SKM-1 (cell line): Measurements from ENCODE around the gene OR14J1.
"Not testable (repeated sequence)": the region's sequence is repeated elsewhere in the genome, so short reads cannot be mapped to it uniquely, and the experiment has no call there.

Experiments used
- DNase-seq: peaks from one replicate; lab custom pipeline; 2025; ENCODE audit not compliant: unreplicated experiment; lab: John Stamatoyannopoulos, UW

OR14J1 gene

GRCh38 chr6:29301316-29301715 is at the start of gene OR14J1:
Gene OR14J1 (plus strand): TSS chr6:29301701. CDS start chr6:29306690, 4,989 bp downstream.
- no peak for DNase-seq

DNA sequence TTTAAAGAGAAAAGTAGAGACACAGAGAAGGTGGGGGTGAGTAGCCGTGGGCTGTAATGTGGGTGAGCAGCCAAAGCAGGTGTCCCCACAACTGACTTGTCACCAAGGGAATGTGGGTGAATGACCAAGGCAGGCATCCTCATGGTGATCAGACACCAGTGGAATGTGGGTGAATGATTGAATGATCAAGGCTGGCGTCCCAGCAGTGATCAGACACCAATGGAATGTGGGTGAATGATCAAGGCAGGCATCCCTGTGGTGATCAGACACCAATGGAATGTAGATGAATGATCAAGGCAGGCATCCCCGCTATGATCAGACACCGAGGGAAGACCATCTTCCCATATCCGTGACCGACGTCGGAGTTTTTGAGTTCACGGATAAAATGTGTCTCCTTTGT is 49.8 kb upstream of the OR14J1 start:
- DNase-seq: no peak

- DNase-seq: no peak
Observed at GRCh38 chr6:29255530-29255929, 46.0 kb upstream of the OR14J1 start.

- DNase-seq: no peak
Observed at GRCh38 chr6:29259721-29260120, 41.8 kb upstream of the OR14J1 start.

DNA sequence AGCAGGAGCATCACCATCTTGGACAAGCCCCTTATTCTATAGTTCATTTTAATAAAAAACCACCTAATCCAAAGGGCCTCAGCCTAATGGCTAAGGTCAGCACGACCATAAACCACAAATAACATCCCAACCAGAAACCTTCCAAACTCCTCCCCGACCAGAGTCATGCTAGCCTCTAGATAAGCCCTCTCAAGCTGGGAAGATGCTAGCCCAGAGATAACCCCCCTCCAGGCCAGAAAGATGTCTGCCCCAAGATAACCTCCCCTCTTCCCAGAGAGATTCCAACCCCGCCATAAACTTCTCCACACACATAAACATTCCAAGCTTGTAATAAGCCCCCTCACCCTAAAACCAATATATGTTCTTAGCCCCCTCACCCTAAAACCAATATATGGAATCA is 38.5 kb upstream of the OR14J1 start:
- DNase-seq: no peak

- no peak for DNase-seq
Observed at GRCh38 chr6:29294499-29294914, 7.0 kb upstream of the OR14J1 start.

DNA sequence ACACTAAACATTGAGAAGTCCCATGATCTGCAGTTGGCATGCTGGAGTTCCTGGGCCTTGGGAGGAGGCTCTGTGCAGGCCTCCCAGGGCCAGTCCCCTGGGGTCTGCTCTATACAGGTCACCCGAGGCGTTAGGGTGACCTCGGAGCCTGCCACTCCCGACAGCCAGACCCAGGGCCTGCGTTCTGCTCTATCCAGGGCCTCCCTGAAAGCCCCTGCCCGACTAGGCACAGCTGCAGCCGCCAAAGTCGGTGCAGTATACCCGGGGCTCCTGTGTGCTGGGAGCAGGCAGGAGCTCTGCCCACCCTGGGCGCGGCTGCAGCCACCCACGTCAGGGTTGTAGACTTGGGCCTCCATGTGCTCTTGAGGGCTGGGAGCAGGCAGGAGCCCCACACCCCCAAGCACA is 6.3 kb upstream of the OR14J1 start:
- DNase-seq: no peak

DNA sequence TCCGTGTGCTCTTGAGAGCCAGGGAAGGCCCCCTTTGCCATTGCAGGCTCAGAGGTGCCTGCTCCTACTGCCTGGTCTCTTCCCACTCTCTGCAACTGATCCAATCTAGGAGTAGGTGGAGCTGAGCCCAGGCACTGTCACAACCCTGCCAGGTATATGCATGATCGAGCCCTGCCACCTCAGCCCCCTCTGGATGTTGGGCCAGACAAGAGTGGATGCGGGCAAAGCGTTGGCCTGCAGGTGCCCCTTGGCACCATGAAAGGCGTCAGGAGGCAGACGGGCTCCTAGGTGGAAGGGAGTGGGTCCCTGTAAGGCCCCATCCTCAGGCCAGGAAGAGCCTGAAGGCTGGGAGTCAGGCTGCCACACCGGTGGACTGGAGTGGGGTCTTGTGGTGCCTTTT is 5.9 kb upstream of the OR14J1 start:
- DNase-seq: no peak

GRCh38 chr6:29319931-29320330 is 18.4 kb downstream of the OR14J1 start:
- DNase-seq: no peak

GRCh38 chr6:29323332-29323731 is 21.8 kb downstream of the OR14J1 start:
- DNase-seq: not testable (repeated sequence)

DNA sequence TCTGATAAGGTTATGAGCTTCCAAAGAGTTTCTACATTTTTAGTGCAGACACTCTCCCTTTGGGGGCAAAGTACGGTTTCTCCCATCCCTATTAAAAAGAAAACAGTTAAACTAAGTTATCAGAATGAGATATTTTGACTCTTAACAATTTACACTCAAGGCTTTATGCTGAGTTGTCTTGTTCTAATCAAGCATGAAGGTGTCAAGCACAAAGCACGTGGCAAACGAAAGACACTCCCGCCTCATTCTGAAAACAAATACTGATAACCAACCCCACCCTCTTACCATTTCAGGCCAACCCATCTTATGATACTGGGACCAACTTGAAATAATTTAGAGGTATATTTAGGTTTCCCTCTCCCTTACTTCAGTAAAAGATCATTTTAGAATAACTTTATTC is 24.3 kb downstream of the OR14J1 start:
- no peak for DNase-seq

- DNase-seq: no peak
Observed at GRCh38 chr6:29332676-29333075, 31.2 kb downstream of the OR14J1 start.

GRCh38 chr6:29336269-29336668 is 34.8 kb downstream of the OR14J1 start:
- DNase-seq: no peak

DNA sequence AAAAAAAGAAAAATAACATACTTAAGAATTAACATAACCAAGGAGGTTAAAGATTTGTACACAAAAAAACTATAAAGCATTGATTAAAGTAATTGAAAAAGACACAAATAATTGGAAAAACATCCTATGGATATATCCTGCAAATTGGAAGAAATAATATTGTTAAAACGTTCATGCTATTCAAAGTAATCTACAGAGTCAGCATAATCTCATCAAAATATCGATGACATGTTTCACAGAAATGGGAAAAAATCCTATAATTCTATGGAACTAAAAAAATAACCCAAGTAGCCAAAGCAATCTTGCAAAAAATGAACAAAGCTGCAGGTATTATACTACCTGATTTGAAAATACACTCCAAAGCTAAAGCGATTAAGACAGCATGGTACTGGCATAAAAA is 43.9 kb downstream of the OR14J1 start:
- DNase-seq: no peak

DNA sequence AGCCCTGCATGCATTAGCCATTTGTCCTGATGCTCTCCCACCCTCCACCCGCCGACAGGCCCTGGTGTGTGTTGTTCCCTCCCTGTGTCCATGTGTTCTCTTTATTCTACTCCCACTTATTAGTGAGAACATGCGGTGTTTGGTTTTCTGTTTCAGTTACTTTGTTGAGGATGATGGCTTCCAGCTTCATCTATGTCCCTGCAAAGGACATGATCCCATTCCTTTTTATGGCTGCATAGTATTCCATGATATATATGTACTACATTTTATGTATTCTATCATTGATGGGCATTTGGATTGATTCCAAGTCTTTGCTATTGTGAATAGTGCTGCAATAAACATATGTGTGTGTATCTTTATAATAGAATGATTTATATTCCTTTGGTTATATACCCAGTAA is 47.8 kb downstream of the OR14J1 start:
- not testable (repeated sequence) for DNase-seq

DNA sequence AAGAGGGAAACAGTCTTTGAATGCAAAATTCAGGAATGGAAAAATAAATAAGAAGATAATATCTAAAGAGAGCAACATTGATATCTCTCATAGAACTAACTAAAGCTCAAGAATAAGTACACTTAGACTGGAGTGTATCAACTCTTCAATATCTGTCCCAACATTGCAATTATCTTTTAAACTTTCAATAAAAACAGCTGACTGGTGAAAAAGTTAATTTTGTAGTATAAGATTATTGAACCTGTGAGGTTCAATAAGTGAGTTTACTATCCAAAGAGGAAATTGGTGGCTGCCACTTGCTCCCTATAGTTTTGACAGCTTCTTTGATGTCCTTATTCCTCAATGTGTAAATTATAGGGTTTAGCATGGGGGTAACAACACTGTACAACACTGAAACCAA is 53.5 kb downstream of the OR14J1 start:
- no peak for DNase-seq

DNA sequence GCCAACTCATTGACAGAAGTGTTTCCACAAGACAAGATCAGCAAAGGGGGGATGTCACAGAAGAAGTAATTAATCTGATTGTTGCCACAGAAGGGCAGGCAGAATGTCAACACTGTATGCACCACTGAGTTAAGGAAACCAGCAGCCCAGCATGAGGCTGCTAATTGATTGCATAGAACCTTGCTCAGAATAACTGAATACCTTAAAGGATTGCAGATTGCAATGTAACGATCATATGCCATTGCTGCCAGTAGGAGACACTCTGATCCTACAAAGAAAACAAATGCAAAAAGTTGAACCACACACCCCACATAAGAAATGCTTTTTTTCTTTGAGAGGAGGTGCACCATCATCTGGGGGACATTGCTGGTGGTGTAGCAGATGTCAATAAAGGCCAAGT is 54.1 kb downstream of the OR14J1 start:
- DNase-seq: no peak
